ENCODE data around the gene EVPLL.
A peak's percentile ranks its signal among the peaks of the same experiment; 100 is the strongest.
"Not testable (repeated sequence)": the region's sequence is repeated elsewhere in the genome, so short reads cannot be mapped to it uniquely, and the experiment has no call there.

The EVPLL gene

DNA sequence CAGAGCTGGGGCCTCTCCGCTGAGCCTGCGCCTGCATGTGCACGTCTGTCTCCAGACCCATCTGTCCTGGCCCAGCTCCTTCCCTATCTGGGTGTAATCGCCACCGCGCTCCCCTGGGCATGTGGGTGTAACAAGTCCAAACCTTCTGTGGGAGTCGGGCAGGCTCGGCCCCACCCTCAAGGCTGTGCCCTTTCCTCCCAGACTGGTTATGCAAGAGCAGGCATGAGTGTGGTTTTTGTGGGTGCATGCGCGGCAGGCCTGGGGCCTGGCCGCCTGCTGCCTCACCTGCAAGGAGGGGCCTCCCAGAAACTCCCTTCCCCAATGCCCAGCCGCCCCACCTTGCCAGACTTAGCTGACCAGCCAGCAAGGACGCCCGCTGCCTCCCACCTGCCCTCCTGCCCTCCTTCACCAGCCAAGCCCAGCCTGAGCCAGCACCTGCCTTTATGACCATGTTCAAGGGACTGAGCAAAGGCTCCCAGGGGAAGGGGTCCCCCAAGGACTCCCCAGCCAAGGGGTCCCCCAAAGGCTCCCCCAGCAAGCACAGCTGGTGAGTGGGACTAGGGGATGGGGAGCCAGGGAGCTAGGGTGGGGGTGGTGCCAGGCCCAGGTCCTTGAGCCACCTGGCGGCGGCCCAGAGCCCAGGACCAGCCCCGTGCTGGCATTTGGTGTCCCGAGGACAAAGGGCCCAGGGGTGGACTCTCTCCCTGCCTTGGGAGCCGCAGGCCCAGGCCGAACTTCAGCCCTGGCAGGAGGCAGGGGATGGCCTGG, at the start of gene EVPLL:
Gene EVPLL (plus strand): TSS at position 342 of the 768 bp plus-strand sequence. CDS start 3,160 bp downstream, outside the sequence.
- DNase-seq: no peak

DNA sequence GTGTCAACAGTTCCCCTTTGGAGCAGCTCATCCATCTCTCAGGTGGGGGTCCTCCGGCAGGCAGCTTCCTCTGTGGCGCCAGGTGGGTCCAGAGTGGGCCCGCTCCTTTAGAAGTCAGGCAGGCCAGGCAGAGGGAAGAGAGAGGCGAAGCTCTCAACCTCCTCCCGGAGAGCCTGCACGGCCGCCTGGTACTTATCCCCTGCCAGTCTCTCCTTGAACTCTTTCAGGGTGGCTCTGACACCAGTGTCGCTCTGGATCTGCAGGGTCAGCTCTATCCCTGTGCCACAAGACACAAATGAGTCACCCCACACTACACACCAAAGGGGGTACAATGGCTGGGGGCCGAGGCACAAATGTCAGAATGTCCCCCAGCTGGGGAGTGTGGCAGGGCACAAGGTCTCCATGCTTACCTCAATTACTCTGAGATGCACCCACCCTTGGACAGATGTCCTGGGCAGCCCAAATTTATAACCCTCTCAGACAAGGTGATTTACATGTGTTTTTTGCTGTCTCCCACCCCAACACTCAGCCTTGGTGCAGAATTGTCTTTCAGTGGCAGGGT, 48.9 kb upstream of the EVPLL start:
- DNase-seq: no peak

DNA sequence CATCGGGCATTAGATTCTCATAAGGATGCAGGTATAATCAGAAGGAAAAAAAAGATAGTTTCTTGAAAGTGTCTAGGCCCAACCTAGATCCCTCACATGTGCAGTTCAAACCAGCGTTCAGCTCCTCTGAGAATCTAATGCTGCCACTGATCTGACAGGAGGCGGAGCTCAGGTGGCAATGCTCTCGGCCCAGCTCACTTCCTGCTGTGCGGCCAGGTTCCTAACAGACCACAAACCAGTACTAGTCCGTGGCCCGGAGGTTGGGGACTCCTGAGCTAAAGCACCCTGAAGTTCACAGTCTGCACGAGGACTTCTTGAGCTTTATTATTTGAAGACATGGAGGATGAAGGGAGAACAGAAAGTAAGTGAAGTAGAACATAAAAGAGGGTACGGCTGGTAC, 45.7 kb upstream of the EVPLL start:
- DNase-seq: no peak

GRCh38 chr17:18332909-18333489, 44.6 kb upstream of the EVPLL start:
- DNase-seq: no peak

DNA sequence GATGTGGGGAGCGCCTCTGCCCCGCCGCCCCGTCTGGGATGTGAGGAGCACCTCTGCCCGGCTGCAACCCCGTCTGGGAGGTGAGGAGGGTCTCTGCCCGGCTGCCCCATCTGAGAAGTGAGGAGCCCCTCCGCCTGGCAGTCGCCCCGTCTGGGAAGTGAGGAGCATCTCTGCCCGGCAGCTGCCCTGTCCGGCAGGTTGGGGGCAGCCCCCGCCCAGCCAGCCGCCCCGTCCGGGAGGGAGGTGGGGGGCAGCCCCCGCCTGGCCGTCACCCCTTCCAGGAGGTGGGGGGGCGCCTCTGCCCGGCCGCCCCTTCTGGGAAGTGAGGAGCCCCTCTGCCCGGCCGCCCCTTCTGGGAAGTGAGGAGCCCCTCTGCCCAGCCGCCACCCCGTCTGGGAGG, 39.4 kb upstream of the EVPLL start:
- DNase-seq: not testable (repeated sequence)

GRCh38 chr17:18339933-18340332, 37.6 kb upstream of the EVPLL start:
- DNase-seq: no peak

DNA sequence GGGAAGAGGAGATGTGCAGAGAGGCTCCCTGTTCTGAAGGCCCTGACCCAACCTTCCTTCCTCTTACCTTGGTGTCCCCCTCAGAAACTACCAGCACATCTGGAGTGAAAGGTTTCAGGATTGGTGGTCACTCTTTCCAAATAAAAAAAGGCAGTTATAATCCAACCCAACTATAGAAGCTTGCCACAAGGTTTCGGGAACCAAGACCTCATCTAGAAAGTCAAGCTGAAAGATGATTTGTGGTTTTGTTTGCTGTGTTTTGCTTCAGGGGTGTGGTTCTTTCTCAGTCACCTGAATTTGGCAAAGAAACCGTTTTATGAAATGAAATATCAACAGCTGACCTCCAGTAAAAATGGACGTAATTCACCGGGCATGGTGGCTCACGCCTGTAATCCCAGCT, 33.6 kb upstream of the EVPLL start:
- DNase-seq: no peak

DNA sequence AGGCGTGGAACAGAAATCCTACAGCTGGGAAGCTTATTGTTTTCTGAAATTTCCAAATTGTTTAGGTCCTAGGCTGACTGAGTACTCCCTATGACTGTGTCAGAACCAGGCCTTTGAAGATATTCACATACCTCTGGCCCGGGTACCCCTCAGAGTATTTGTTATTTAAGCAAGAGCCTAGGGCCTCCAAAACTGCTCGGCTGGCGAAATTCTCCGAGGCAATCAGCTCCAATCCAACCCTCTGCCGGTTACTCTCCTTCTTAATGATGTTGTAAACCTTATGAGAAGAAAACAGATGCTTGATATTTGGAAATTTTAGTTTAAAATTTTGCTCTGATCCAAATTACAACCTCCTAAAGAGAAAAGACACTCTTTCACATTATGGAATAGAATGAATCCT, 24.0 kb upstream of the EVPLL start:
- no peak for DNase-seq

DNA sequence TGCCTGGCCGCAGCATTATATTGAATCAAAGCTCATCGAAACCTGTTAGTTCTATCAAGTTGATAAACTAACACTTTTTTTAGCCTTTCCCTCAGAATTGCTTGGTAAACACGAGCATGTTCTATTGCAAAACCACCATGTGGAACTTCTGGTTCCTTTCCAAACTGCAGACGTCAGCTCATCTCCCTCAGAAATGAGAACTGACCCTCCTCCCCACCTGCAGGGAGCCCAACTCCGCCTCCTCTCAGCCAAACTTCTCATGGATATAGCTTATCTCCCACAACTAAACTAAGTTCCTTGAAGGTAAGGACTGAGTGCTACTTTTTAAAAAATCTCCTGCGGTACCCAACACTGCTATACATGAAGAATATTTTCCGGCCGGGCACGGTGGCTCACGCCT, 21.0 kb upstream of the EVPLL start:
- DNase-seq: no peak

- no peak for DNase-seq
Measured at GRCh38 chr17:18360518-18360917, 17.1 kb upstream of the EVPLL start.

- no peak for DNase-seq
Measured at GRCh38 chr17:18361837-18362697, 15.5 kb upstream of the EVPLL start.

GRCh38 chr17:18362698-18363100, 14.9 kb upstream of the EVPLL start:
- DNase-seq: peak; percentile 25

GRCh38 chr17:18363101-18364049, 14.2 kb upstream of the EVPLL start, which contains the start of gene SHMT1:
Gene SHMT1 (minus strand): TSS chr17:18363550. CDS start chr17:18355981, 7,569 bp downstream.
- DNase-seq: peak; percentile 97

DNA sequence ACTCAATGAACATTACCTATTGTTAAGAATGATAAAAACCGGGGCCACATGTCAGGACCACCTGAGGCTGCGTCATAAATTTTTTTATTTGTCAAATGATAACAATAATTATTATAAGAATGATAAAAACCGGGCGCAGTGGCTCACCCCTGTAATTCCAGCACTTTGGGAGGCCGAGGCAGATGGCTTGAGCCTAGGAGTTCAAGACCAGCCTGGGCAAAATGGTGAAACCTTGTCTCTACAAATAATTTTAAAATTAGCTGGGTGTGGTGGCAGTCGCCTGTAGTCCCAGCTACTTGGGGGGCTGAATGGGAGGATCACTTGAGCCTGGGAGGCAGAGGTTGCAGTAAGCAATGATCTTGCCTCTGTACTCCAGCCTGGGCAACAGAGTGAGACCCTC, 13.4 kb upstream of the EVPLL start:
- no peak for DNase-seq

GRCh38 chr17:18368946-18369345, 8.6 kb upstream of the EVPLL start:
- DNase-seq: no peak

DNA sequence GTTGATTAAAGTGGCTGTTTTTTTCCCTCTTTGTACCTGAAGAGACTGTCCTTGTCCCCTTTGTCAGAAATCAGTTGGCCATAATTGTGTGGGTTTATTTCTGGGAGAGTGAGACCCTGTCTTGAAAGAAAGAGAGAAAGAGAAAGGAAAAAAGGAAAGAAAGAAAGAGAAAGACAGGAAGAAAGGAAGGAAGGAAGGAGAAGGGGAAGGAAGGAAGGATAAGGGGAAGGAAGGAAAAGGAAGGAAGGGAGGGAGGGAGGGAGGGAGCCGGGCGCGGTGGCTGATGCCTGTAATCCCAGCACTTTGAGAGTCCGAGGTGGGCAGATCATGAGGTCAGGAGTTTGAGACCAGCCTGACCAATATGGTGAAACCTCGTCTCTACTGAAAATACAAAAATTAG, 6.8 kb upstream of the EVPLL start:
- DNase-seq: no peak

DNA sequence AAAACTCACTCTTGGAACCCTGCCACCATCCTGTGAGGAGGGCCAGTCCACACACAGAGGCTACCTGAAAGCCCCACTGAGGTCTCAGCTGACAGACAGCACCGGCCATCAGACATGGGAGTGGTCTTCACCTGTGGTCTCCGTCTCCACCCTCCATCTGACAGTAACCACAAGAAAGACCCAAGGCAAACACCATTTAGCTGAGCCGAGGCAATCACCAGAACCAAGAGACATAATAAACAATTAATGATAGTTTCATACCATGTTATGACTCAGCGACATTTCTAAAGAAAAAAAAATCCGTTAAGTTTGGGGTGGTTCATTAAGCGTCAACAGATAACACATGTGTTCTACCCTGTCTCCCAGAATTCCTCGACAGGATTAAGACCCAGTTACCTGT, 6.1 kb upstream of the EVPLL start:
- DNase-seq: no peak

GRCh38 chr17:18373181-18373580, 4.4 kb upstream of the EVPLL start:
- DNase-seq: not testable (repeated sequence)

DNA sequence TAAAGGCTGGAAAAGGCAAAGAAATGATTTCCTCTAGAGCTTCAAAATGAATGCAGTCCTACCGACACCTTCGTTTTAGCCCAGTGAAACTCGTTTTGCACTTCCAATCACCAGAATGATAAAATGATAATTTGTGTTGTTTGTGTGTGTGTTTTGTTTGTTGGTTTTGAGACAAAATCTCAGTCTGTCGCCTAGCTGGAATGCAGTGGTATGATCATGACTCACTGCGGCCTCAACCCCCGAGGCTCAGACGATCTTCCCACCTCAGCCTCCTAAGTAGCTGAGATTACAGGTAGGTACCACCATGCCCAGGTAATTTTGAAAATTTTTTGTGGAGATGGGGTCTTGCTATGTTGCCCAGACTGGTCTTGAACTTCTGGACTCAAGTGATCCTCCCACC, 3.4 kb upstream of the EVPLL start:
- no peak for DNase-seq

GRCh38 chr17:18378205-18378505, 577 bp downstream of the EVPLL start:
- DNase-seq: no peak

DNA sequence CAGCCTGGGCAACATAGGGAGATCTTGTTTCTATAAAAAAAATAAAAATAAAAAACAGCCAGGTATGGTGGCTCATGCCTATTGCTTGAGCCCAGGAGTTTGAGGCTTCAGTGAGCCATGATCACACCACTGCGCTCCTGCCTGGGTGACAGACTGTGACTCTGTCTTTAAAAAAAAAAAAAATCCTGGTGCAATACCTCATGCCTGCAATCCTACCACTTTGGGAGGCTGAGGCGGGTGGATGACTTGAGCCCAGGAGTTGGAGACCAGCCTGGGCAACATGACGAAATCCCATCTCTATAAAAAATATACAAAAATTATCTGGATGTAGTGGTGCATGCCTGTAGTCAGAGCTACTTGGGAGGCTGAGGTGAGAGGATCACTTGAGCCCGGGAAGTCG, 1.0 kb downstream of the EVPLL start:
- DNase-seq: not testable (repeated sequence)

All from NCI-H1105 treated with DMSO at 0.1 percent for 48 hours (cell line).